Keratinocyte (primary cell): Measurements from ENCODE around the gene GGA1. TPM values are rescaled to one million over a fixed set of nuclear protein-coding genes. Genes with fewer than 3 reads are reported as not detected.

ENCODE experiments used
- DNase-seq: peaks from one replicate; pipeline ENCODE4 v3.0.0-alpha.2; 2011; ENCODE audit warnings: low read depth, missing footprints, low spot score
- FAIRE-seq: peaks from 2 replicates; lab custom pipeline; 2011; peaks lifted over from hg19 to GRCh38; lab: Jason Lieb, UNC
- H2AFZ ChIP-seq: 2 replicates; pipeline ENCODE4 v1.6.0; 2012; ENCODE audit warnings: low read length, control low read depth, inconsistent platforms; ENCODE audit not compliant: control insufficient read depth
- H3K27ac ChIP-seq: 2 replicates; pipeline ENCODE4 v1.5.1; 2011; ENCODE audit warnings: low read length; ENCODE audit not compliant: control insufficient read depth, insufficient read depth
- H3K27me3 ChIP-seq: 3 replicates; pipeline ENCODE4 v1.6.0; 2011; ENCODE audit warnings: low read length; ENCODE audit not compliant: control insufficient read depth, insufficient read depth; ENCODE audit errors: extremely low read depth
- H3K36me3 ChIP-seq, 2 experiments: 2 replicates in 1 of 2; 3 replicates in 1 of 2; pipeline ENCODE4 v1.5.1; 2011; ENCODE audit warnings: low read length in 2 of 2, mild to moderate bottlenecking in 1 of 2; ENCODE audit not compliant: control insufficient read depth in 2 of 2, insufficient read depth in 2 of 2; ENCODE audit errors: extremely low read depth in 1 of 2
- H3K4me1 ChIP-seq: 3 replicates; pipeline ENCODE4 v1.5.1; 2011; ENCODE audit warnings: low read length; ENCODE audit not compliant: control insufficient read depth, insufficient read depth; ENCODE audit errors: extremely low read depth
- H3K4me2 ChIP-seq: 3 replicates; pipeline ENCODE4 v1.6.0; 2011; ENCODE audit warnings: low read depth, low read length; ENCODE audit not compliant: control insufficient read depth, insufficient read depth; ENCODE audit errors: extremely low read depth
- H3K4me3 ChIP-seq, 3 experiments: fragments of 200-600 bp in 1 of 3; sonication (generic) in 1 of 3; 2 replicates in 2 of 3; 3 replicates in 1 of 3; pipeline ENCODE4 v1.5.1; 2011 to 2016; ENCODE audit warnings: low read length in 3 of 3, mild to moderate bottlenecking in 3 of 3, control low read depth in 2 of 3, inconsistent platforms in 1 of 3, low read depth in 1 of 3, mixed read lengths in 1 of 3, mixed run types in 1 of 3, moderate library complexity in 1 of 3; ENCODE audit not compliant: control insufficient read depth in 2 of 3, insufficient read depth in 2 of 3; ENCODE audit errors: extremely low read depth in 1 of 3
- H3K79me2 ChIP-seq: 2 replicates; pipeline ENCODE4 v1.6.0; 2012; ENCODE audit warnings: low read length; ENCODE audit not compliant: control insufficient read depth, insufficient read depth
- H3K9ac ChIP-seq: 3 replicates; pipeline ENCODE4 v1.6.0; 2011; ENCODE audit warnings: low read length; ENCODE audit not compliant: control insufficient read depth, insufficient read depth; ENCODE audit errors: extremely low read depth
- H3K9me1 ChIP-seq: 3 replicates; pipeline ENCODE4 v1.6.0; 2011; ENCODE audit warnings: low read length; ENCODE audit not compliant: control insufficient read depth, insufficient read depth; ENCODE audit errors: extremely low read depth
- H3K9me3 ChIP-seq: 2 replicates; pipeline ENCODE4 v1.5.1; 2012; ENCODE audit warnings: low read depth, low read length; ENCODE audit not compliant: control insufficient read depth
- H4K20me1 ChIP-seq: 3 replicates; pipeline ENCODE4 v1.6.0; 2011; ENCODE audit warnings: low read length; ENCODE audit not compliant: control insufficient read depth, insufficient read depth; ENCODE audit errors: extremely low read depth
- CTCF ChIP-seq, 3 experiments: IDR thresholded peaks in 1 of 3; conservative IDR thresholded peaks in 1 of 3; optimal IDR thresholded peaks in 1 of 3; 2 replicates in 2 of 3; 3 replicates in 1 of 3; pipeline versions ENCODE3 to v1.5.1; 2011; ENCODE audit warnings: low read length in 3 of 3, mild to moderate bottlenecking in 3 of 3, moderate library complexity in 2 of 3, control low read depth in 1 of 3, inconsistent platforms in 1 of 3; ENCODE audit not compliant: insufficient read depth in 2 of 3; ENCODE audit errors: extremely low read depth in 1 of 3
- EZH2 ChIP-seq: IDR thresholded peaks from one replicate; pipeline ENCODE4 v1.6.1; 2012; ENCODE audit warnings: inconsistent platforms, mild to moderate bottlenecking, low read length, moderate library complexity
- dilution Hi-C: fragments of 300-500 bp; cut with MboI; formaldehyde crosslinking; loops from one replicate; pipeline ENCODE4 v1.7.0; 2020; ENCODE audit warnings: low sequenced_read_pairs; ENCODE audit not compliant: extremely low pct_ligation_motif_present
- polyA plus RNA-seq, 5 experiments: library from polyadenylated mRNA; depleted of rRNA in 3 of 5; stranded (reverse) in 3 of 5; stranded (forward) in 1 of 5; unstranded in 1 of 5; fragments of >200 nt; gene quantifications; 1 replicate in 1 of 5; 2 replicates in 3 of 5; 3 replicates in 1 of 5; pipeline versions ENCODE4 v1.2.1 to v1.2.3, GENCODE V29; 2011 to 2012; ENCODE audit warnings: missing spikeins in 2 of 5, low read depth in 1 of 5, low replicate concordance in 1 of 5

GGA1 gene
- polyA plus RNA-seq, 1 donor (not counting 4 experiments of a cell fraction or from before 2014, with no cell fraction given): 29.2 TPM

- Histone ChIP-seq H3K9ac (peak overlapping the region; percentile 63), H3K27me3 (no peaks in the 10 kb centered on the region), H3K9me1 (no peaks in the 10 kb centered on the region), H4K20me1 (peaks cover 4% of the 10 kb centered on the region), H3K4me1 (peaks cover 31% of the 10 kb centered on the region), H3K79me2 (peaks cover 27% of the 10 kb centered on the region), H3K36me3 (peaks cover 33 to 42% of the 10 kb centered on the region in 2 experiments), H3K27ac (peak overlapping the region; percentile 67), H2AFZ (no peak overlapping the region), H3K9me3 (no peaks in the 10 kb centered on the region), H3K4me2 (peak overlapping the region; percentile 90), H3K4me3 (peak overlapping the region; percentile 82 to 87 (median 84))
- DNase-seq (no peak), FAIRE-seq (peak; percentile 36)
- dilution Hi-C loops: no loop called here
- TF ChIP-seq EZH2 (no peak), CTCF (optimal IDR thresholded peaks at IDR 0.05 in 1 of 3, IDR thresholded peaks at IDR 0.05 in 1 of 3, conservative IDR thresholded peaks at IDR 0.05 in 1 of 3; ENCODE audit: extremely low read depth in 1 of 3, insufficient read depth in 2 of 3, low read length in 3 of 3) (peak in 1 of 3 experiments; percentile 71)
Measured at GRCh38 chr22:37640591-37641560, 32.2 kb downstream of the GGA1 start.

GRCh38 chr22:37641561-37641949, 32.9 kb downstream of the GGA1 start:
- Histone ChIP-seq H3K9me3 (no peaks in the 10 kb centered on the region), H3K9me1 (no peaks in the 10 kb centered on the region), H4K20me1 (peaks cover 4% of the 10 kb centered on the region), H3K4me3 (peak overlapping the region; percentile 82 to 87 (median 84)), H3K36me3 (peaks cover 36 to 42% of the 10 kb centered on the region in 2 experiments), H3K27ac (no peak overlapping the region), H3K27me3 (no peaks in the 10 kb centered on the region), H3K4me1 (peaks cover 31% of the 10 kb centered on the region), H3K9ac (peak overlapping the region; percentile 63), H3K4me2 (peak overlapping the region; percentile 90), H3K79me2 (peaks cover 27% of the 10 kb centered on the region), H2AFZ (no peak overlapping the region)
- FAIRE-seq (peak; percentile 49), DNase-seq (no peak)
- TF ChIP-seq EZH2: no peak
- no peak for TF ChIP-seq CTCF (optimal IDR thresholded peaks at IDR 0.05 in 1 of 3, IDR thresholded peaks at IDR 0.05 in 1 of 3, conservative IDR thresholded peaks at IDR 0.05 in 1 of 3; ENCODE audit: extremely low read depth in 1 of 3, insufficient read depth in 2 of 3, low read length in 3 of 3)
- dilution Hi-C loops: no loop called here
